Transverse colon (tissue), 4 donors: Measurements from ENCODE around the gene CD96.

Source experiments
- EP300 ChIP-seq: sonication (generic); formaldehyde crosslinking; IDR thresholded peaks from one replicate; pipeline ENCODE4 v1.6.1; 2017; ENCODE audit warnings: antibody characterized with exemption, low read depth
- POLR2A ChIP-seq: fragments of 450-650 bp; IDR thresholded peaks from one replicate; pipeline ENCODE4 v1.6.1; 2016; ENCODE audit warnings: antibody characterized with exemption, mild to moderate bottlenecking, moderate library complexity
- POLR2AphosphoS5 ChIP-seq, 3 donors: sonication (generic); formaldehyde crosslinking; IDR thresholded peaks; one replicate each; pipeline ENCODE4 v1.6.1; 2016; ENCODE audit warnings: antibody characterized with exemption in 3 of 3
- TF ChIP-seq, protein P1 (sequence below), 5 experiments: fragments of 200-600 bp in 3 of 5; fragments of 450-650 bp in 2 of 5; sonication (generic) in 3 of 5; IDR thresholded peaks; 1 replicate in 2 of 5; 2 replicates in 3 of 5; pipeline ENCODE4 v1.5.1; 2016 to 2017; ENCODE audit warnings: antibody characterized with exemption in 5 of 5, inconsistent platforms in 3 of 5, mild to moderate bottlenecking in 2 of 5, moderate library complexity in 1 of 5

DNA sequence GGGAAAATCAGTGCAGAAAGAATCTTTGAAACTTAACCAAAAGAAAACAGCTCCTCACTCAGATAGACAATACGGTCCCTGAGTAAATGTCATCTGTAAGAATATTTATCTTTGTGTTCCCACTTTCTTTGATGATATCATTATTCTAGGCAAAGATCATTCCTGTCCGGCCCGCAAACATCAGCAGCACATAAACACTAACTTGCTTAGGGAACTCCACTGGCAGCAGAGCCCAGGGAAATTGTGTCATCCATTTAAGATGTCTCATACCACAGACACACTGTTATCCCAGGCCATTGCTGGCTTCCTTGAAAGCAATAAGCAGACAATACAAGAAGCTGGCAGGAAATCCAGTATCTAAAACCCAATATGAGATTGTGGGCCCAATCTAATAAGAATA is 20.1 kb upstream of the CD96 start:
- TF ChIP-seq, protein P1, sequence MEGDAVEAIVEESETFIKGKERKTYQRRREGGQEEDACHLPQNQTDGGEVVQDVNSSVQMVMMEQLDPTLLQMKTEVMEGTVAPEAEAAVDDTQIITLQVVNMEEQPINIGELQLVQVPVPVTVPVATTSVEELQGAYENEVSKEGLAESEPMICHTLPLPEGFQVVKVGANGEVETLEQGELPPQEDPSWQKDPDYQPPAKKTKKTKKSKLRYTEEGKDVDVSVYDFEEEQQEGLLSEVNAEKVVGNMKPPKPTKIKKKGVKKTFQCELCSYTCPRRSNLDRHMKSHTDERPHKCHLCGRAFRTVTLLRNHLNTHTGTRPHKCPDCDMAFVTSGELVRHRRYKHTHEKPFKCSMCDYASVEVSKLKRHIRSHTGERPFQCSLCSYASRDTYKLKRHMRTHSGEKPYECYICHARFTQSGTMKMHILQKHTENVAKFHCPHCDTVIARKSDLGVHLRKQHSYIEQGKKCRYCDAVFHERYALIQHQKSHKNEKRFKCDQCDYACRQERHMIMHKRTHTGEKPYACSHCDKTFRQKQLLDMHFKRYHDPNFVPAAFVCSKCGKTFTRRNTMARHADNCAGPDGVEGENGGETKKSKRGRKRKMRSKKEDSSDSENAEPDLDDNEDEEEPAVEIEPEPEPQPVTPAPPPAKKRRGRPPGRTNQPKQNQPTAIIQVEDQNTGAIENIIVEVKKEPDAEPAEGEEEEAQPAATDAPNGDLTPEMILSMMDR (IDR thresholded peaks at IDR 0.05), result no peak
- TF ChIP-seq POLR2AphosphoS5 (IDR thresholded peaks at IDR 0.05) (no peak), EP300 (no peak), POLR2A (no peak)
